Mucosa of descending colon (tissue), 3 donors: Measurements from ENCODE around the gene TLX2. TPM values are rescaled to one million over a fixed set of nuclear protein-coding genes. Genes with fewer than 3 reads are reported as not detected.
A peak's percentile ranks its signal among the peaks of the same experiment; 100 is the strongest.
"Not testable (repeated sequence)": the region's sequence is repeated elsewhere in the genome, so short reads cannot be mapped to it uniquely, and the experiment has no call there.

Source experiments
- ATAC-seq: fragments of 200-7000 bp; cut with Tn5 transposase; one replicate; pipeline ENCODE4 v1.9.1; 2020; ENCODE audit warnings: mild to moderate bottlenecking, moderate library complexity
- DNase-seq, 3 donors: peaks; one replicate each; pipeline ENCODE4 v3.0.0-alpha.2; 2020
- H3K36me3 ChIP-seq: fragments of 200-600 bp; one replicate; pipeline ENCODE4 v1.8.0; 2021; ENCODE audit warnings: low read depth, mild to moderate bottlenecking
- H3K4me1 ChIP-seq: fragments of 200-600 bp; one replicate; pipeline ENCODE4 v1.8.0; 2021; ENCODE audit warnings: low read depth, mild to moderate bottlenecking
- H3K4me3 ChIP-seq: fragments of 200-600 bp; one replicate; pipeline ENCODE4 v1.8.0; 2021; ENCODE audit warnings: mild to moderate bottlenecking
- H3K9me3 ChIP-seq: fragments of 200-600 bp; one replicate; pipeline ENCODE4 v1.8.0; 2021; ENCODE audit warnings: mild to moderate bottlenecking
- intact Hi-C, 2 donors: fragments of 100-400 bp; cut with DNase I in 1 of 2; cut with micrococcal nuclease in 1 of 2; formaldehyde crosslinking; loops; one replicate each; pipeline versions ENCODE4 v1.11.0 to v1.11.1; 2022; cut with DNase I, micrococcal nuclease
- total RNA-seq, 3 donors: library from RNA; stranded (reverse); fragmentation: NEBNext Ultra II Directional in 2 of 3; extraction: Animal tissue kit (Norgen Biotek cat#: 25700) in 2 of 3; gene quantifications; one replicate each; pipeline versions ENCODE4 v1.2.1 to v1.2.4, GENCODE V29; 2021 to 2023
- TF ChIP-seq, protein P1 (sequence below): fragments of 200-600 bp; IDR thresholded peaks from one replicate; pipeline ENCODE4 v1.8.0; 2022; ENCODE audit warnings: antibody characterized with exemption, mild to moderate bottlenecking
- donor health status: DM: no; HTN: no; CAD: no; lungs with moderate emphysema.
- donor health status: DM: no; HTN: no; CAD: no.
- donor health status: DM: no; HTN: yes; CAD: no.

Gene TLX2
- total RNA-seq, 3 donors from 2014 or later: 0.17 to 1.6 (median 0.51) TPM

DNA sequence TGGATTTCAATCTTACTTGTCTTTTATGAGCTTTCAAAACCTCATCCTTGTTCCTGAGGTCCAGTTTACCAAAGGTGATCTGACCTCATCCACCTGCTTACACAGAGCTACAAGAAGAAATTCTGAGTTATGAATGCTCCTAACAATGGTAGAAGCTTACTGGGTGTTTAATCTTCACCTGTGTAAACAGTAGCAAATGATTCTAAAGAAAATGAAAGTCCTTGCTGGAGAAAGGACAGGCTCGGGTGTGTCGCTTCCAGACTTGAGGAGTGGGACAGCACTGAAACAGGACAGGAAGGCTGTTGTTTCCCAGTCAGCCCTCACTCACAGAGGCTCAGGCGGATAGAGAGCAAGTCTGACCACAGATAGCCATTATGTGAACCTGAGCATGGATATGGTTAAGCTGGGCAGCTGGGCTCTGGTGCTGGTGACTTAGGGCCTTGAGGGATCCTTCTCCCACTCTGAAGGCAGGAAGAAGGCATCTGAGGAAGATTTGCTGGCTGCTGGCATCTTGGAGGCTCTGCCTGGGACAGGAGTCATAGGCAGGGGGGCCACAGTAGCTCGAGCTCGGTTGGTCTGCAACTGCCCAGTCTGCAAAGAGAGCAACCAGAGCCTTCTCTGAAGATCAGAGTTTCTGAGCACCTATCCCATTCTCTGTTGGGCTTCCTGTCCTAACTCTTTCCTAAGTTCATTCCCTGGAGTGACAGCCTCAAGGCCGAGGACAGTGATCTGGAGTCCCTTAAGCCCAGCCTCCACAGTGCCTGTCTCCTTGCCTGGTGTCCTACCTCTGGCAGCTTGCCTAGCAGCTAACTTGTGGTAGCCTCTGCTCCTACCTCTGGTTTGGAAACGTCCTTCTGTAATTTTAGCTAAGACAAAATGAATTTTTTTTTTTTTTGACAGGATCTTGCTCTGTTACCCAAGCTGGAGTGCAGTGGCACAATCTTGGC is 44.3 kb downstream of the TLX2 start:
- DNase-seq (no peak), ATAC-seq (peak; percentile 4)
- intact Hi-C loops: no loop called here

GRCh38 chr2:74559912-74560311 is 45.7 kb downstream of the TLX2 start:
- TF ChIP-seq, protein P1, sequence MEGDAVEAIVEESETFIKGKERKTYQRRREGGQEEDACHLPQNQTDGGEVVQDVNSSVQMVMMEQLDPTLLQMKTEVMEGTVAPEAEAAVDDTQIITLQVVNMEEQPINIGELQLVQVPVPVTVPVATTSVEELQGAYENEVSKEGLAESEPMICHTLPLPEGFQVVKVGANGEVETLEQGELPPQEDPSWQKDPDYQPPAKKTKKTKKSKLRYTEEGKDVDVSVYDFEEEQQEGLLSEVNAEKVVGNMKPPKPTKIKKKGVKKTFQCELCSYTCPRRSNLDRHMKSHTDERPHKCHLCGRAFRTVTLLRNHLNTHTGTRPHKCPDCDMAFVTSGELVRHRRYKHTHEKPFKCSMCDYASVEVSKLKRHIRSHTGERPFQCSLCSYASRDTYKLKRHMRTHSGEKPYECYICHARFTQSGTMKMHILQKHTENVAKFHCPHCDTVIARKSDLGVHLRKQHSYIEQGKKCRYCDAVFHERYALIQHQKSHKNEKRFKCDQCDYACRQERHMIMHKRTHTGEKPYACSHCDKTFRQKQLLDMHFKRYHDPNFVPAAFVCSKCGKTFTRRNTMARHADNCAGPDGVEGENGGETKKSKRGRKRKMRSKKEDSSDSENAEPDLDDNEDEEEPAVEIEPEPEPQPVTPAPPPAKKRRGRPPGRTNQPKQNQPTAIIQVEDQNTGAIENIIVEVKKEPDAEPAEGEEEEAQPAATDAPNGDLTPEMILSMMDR: no peak
- DNase-seq (no peak), ATAC-seq (peak; percentile 19)
- H3K4me3 ChIP-seq: no peak overlapping the region
- no peaks in the 10 kb centered on the region for H3K36me3 ChIP-seq
- peaks cover 24% of the 10 kb centered on the region for H3K4me1 ChIP-seq
- intact Hi-C loops: no loop called here
- H3K9me3 ChIP-seq: no peaks in the 10 kb centered on the region

More for the DNA sequence above, 44.3 kb downstream of the TLX2 start:
- H3K4me3 ChIP-seq: no peak overlapping the region
- peaks cover 24% of the 10 kb centered on the region for H3K4me1 ChIP-seq
- no peaks in the 10 kb centered on the region for H3K9me3 ChIP-seq
- TF ChIP-seq, protein P1: no peak
- no peaks in the 10 kb centered on the region for H3K36me3 ChIP-seq

DNA sequence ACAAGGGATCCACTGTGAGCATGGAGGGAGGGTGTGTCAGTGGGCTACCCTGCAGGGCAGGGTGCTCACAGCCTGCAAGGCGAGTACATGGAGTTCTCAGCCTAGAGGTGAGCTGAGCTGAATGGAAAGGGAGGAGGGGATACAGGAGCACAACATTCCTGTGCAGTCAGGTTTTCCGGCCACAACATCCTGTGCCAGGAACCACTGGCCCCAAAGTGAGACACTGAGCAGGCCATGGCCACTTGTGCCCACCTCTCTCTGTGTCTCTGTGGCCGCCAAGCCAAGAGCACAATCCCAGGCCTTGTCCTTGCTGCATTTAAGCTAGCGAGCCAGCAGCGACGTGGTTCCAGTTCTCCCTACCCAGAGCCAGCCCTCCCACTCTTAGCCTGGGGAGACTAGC is 46.3 kb downstream of the TLX2 start:
- ATAC-seq (no peak), DNase-seq (no peak)
- peaks cover 18% of the 10 kb centered on the region for H3K4me1 ChIP-seq
- H3K4me3 ChIP-seq: no peak overlapping the region
- no peaks in the 10 kb centered on the region for H3K9me3 ChIP-seq
- intact Hi-C loops: no loop called here
- TF ChIP-seq, protein P1: no peak
- no peaks in the 10 kb centered on the region for H3K36me3 ChIP-seq

- H3K4me3 ChIP-seq, intact Hi-C loops, DNase-seq, ATAC-seq, H3K9me3 ChIP-seq, H3K36me3 ChIP-seq: not testable (repeated sequence)
- peaks cover 15% of the 10 kb centered on the region for H3K4me1 ChIP-seq
Observed at GRCh38 chr2:74561022-74561421, 46.8 kb downstream of the TLX2 start.

- intact Hi-C loops: no loop called here
- no peak for ATAC-seq
- Histone ChIP-seq H3K9me3 (no peaks in the 10 kb centered on the region), H3K4me1 (peaks cover 14% of the 10 kb centered on the region), H3K4me3 (no peak overlapping the region), H3K36me3 (no peaks in the 10 kb centered on the region)
- no peak for DNase-seq
- TF ChIP-seq, protein P1: no peak
Observed at GRCh38 chr2:74562126-74562775, 48.0 kb downstream of the TLX2 start.

- Histone ChIP-seq H3K4me3 (no peak overlapping the region), H3K36me3 (no peaks in the 10 kb centered on the region), H3K4me1 (peaks cover 5% of the 10 kb centered on the region), H3K9me3 (no peaks in the 10 kb centered on the region)
- intact Hi-C loops: no loop called here
- TF ChIP-seq, protein P1: no peak
- DNase-seq: no peak
- ATAC-seq: no peak
Observed at GRCh38 chr2:74564222-74564621, 50.0 kb downstream of the TLX2 start.
